NB4 (cell line): ENCODE measurements around the gene ADCY6.

Experiments used
- DNase-seq: peaks from one replicate; pipeline ENCODE4 v3.0.0; 2010; ENCODE audit warnings: low read depth
- H3K4me3 ChIP-seq: one replicate; pipeline ENCODE4 v1.5.1; 2011; ENCODE audit warnings: mild to moderate bottlenecking, low read depth, low read length, moderate library complexity
- MAX ChIP-seq: IDR thresholded peaks from 2 replicates; pipeline ENCODE4 v1.6.1; 2011; ENCODE audit warnings: low read depth, low read length
- MYC ChIP-seq: IDR thresholded peaks from 2 replicates; pipeline ENCODE4 v1.6.1; 2011; ENCODE audit warnings: low read depth, low read length
- POLR2A ChIP-seq: IDR thresholded peaks from 2 replicates; pipeline ENCODE4 v1.6.1; 2011; ENCODE audit warnings: mild to moderate bottlenecking; ENCODE audit not compliant: insufficient read length; ENCODE audit errors: extremely low read depth
- TF ChIP-seq, protein P1 (sequence below): IDR thresholded peaks from one replicate; pipeline ENCODE4 v1.5.1; 2012; ENCODE audit warnings: low read depth, low read length

The ADCY6 gene

DNA sequence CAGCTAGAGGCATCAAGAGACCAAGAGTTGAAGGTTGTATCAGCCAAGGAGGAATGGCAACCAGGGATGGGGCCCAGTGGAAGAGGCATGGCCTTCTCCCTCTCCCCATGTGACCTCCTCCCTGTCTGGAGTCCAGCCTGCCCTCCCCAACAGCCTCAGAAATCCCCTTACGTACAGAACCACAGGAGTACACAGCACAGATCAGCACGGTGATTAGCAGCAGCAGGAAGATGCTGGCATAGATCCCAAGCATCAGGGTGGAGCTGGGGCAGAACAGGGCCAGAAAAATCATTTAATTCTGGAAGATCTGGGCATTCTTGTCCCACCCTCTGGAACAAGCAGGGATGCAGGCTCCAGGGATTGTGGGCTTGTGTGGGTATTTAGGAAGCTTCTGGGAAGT lies 14.4 kb downstream of the ADCY6 start:
- TF ChIP-seq MYC (no peak), MAX (no peak), POLR2A (no peak)
- TF ChIP-seq, protein P1, sequence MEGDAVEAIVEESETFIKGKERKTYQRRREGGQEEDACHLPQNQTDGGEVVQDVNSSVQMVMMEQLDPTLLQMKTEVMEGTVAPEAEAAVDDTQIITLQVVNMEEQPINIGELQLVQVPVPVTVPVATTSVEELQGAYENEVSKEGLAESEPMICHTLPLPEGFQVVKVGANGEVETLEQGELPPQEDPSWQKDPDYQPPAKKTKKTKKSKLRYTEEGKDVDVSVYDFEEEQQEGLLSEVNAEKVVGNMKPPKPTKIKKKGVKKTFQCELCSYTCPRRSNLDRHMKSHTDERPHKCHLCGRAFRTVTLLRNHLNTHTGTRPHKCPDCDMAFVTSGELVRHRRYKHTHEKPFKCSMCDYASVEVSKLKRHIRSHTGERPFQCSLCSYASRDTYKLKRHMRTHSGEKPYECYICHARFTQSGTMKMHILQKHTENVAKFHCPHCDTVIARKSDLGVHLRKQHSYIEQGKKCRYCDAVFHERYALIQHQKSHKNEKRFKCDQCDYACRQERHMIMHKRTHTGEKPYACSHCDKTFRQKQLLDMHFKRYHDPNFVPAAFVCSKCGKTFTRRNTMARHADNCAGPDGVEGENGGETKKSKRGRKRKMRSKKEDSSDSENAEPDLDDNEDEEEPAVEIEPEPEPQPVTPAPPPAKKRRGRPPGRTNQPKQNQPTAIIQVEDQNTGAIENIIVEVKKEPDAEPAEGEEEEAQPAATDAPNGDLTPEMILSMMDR = no peak
- H3K4me3 ChIP-seq = no peak overlapping the region
- DNase-seq = no peak

DNA sequence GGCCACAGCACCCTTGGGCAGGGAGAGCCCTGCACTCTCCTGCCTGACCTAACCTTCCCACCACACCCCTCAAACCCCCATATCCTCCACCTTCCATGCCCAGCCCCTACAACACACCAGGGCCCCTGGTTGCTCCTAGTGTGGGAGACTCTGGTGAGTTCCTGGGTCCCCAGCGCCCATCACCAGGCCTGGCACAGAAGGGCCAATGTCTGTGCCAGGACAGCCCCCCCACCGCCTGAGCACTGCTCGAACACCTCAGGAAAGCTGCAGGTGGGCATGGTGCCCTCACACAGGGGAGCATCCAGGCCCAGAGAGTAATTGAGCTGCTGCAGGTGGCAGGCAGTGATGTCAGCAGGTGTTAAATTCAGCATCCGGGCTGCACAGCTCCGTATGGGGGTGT lies 15.2 kb downstream of the ADCY6 start:
- TF ChIP-seq POLR2A = no peak
- TF ChIP-seq MAX = no peak
- TF ChIP-seq, protein P1 = no peak
- TF ChIP-seq MYC = no peak
- no peak overlapping the region for H3K4me3 ChIP-seq
- DNase-seq = no peak

DNA sequence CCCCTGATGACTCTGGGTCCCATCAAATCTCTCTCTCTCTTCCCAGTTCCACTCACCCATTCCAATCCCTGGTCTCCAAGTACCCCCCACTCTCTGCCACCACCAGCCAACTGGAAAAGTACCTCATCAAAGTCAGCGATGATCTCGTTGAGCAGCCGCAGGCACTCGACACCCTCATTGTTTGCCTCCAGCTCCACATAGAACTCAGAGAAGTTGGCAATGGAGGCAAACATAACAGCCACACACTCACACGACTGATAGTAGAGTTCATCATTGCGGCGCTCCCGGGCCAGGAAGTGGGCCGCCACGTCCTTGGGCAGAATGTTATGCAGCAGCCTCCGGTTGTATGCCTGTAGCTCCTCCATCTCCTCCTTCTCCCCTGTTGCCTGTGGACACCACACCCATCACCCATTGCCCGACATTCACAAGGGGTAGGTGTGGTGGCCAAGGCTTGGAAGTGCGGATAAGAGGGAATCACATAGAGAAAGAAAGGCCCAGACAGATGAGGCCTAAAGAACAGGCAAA lies 17.2 kb downstream of the ADCY6 start:
- TF ChIP-seq MYC (no peak), MAX (no peak), POLR2A (no peak)
- TF ChIP-seq, protein P1 = no peak
- no peak for DNase-seq

GRCh38 chr12:48770756-48771155 lies 18.1 kb downstream of the ADCY6 start:
- no peak overlapping the region for H3K4me3 ChIP-seq
- TF ChIP-seq POLR2A (no peak), MAX (no peak)
- TF ChIP-seq, protein P1 = no peak
- DNase-seq = no peak

More for the DNA sequence above, 17.2 kb downstream of the ADCY6 start:
- H3K4me3 ChIP-seq = no peak overlapping the region

DNA sequence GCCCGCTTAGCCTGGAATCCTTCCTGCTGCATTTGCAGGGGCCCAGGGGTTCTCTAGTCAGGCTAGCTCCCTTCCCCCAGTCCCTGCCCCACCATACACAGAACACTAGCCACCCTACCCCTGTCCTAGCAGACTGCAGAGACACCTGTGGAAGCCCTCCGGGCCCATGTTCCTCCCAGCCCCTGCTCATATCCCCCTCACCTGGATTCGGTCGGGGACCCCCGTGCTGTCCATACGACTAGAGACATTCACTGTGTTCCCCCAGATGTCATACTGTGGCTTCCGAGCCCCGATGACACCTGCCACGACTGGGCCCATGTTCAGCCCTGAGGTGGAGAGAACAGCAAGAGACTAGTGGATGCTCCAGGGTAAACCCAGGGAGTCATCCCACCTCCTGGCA lies 20.2 kb downstream of the ADCY6 start:
- H3K4me3 ChIP-seq = no peak overlapping the region
- no peak for DNase-seq
- TF ChIP-seq, protein P1 = no peak
- no peak for TF ChIP-seq MYC
- TF ChIP-seq POLR2A = no peak
- TF ChIP-seq MAX = no peak

- no peak overlapping the region for H3K4me3 ChIP-seq
- DNase-seq = no peak
- no peak for TF ChIP-seq POLR2A
- TF ChIP-seq MYC = no peak
- no peak for TF ChIP-seq MAX
- TF ChIP-seq, protein P1 = no peak
Measured at GRCh38 chr12:48768147-48768546, 20.7 kb downstream of the ADCY6 start.
